ENCODE results near the gene SLC9A6.

DNA sequence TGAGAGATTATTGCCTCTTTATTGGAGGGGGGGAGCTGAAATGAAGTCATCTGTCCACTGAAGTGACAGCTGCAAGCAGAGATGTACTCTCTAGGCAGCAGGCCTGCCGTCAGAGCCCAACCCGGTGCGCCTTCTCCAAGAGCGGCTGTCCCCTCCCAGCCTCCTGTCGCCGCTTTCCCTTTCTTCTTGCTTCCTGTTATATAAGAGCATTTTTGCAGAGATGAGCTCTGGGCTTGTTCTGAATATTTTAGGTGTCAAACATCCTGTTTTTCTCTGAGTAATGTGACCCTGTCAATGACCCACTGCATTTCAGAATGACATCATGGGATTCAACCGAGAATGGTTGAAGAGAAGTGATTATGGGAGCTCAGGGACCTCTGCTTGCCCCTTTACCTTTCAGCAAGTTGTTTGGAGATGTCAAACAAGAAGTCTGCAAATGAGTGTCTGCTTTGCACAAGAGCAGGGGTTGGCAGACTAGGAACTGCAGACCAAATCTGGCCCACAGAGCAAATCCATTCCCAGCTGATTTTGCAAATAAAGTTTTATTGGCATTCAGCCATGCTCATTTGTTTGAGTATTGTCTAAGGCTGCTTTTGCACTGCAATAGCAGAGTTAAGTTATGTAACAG is 79.9 kb downstream of the SLC9A6 start:
- TF ChIP-seq, protein P1, sequence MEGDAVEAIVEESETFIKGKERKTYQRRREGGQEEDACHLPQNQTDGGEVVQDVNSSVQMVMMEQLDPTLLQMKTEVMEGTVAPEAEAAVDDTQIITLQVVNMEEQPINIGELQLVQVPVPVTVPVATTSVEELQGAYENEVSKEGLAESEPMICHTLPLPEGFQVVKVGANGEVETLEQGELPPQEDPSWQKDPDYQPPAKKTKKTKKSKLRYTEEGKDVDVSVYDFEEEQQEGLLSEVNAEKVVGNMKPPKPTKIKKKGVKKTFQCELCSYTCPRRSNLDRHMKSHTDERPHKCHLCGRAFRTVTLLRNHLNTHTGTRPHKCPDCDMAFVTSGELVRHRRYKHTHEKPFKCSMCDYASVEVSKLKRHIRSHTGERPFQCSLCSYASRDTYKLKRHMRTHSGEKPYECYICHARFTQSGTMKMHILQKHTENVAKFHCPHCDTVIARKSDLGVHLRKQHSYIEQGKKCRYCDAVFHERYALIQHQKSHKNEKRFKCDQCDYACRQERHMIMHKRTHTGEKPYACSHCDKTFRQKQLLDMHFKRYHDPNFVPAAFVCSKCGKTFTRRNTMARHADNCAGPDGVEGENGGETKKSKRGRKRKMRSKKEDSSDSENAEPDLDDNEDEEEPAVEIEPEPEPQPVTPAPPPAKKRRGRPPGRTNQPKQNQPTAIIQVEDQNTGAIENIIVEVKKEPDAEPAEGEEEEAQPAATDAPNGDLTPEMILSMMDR (conservative IDR thresholded peaks at IDR 0.05; ENCODE audit: low read depth, low read length), result no peak
- TF ChIP-seq EZH2 (IDR thresholded peaks at IDR 0.05; ENCODE audit: borderline replicate concordance, low read depth, low read length, poor library complexity, severe bottlenecking), result no peak

All from A673 (cell line).